Neural cell (in vitro differentiated cells): ENCODE results near the gene ZNF430. TPM values are rescaled to one million over a fixed set of nuclear protein-coding genes. Genes with fewer than 3 reads are reported as not detected.
A peak's percentile ranks its signal among the peaks of the same experiment; 100 is the strongest.
"Not testable (repeated sequence)": the region's sequence is repeated elsewhere in the genome, so short reads cannot be mapped to it uniquely, and the experiment has no call there.

ENCODE experiments used
- H2AFZ ChIP-seq: fragments of 200-600, 300-800 bp; sonication (generic), shearing (Covaris generic); 2 replicates; pipeline ENCODE4 v1.6.0; 2014; ENCODE audit warnings: low read depth, mild to moderate bottlenecking, antibody characterized with exemption, low read length, moderate library complexity
- H3F3A ChIP-seq: fragments of 200-600 bp; shearing (Covaris generic); 2 replicates; pipeline ENCODE4 v1.6.1; 2016; ENCODE audit warnings: mild to moderate bottlenecking, moderate library complexity, mixed read lengths, antibody characterized with exemption, low read length; ENCODE audit not compliant: insufficient read depth, poor library complexity, severe bottlenecking
- H3K27ac ChIP-seq: fragments of 200-600, 300-800 bp; sonication (generic), shearing (Covaris generic); 2 replicates; pipeline ENCODE4 v1.5.1; 2014; ENCODE audit warnings: mild to moderate bottlenecking, low read length, moderate library complexity
- H3K27me3 ChIP-seq: fragments of 300-800, 200-600 bp; sonication (generic), shearing (Covaris generic); 2 replicates; pipeline ENCODE4 v1.6.0; 2014; ENCODE audit warnings: mild to moderate bottlenecking, low read depth, low read length, moderate library complexity; ENCODE audit not compliant: insufficient read depth
- H3K36me3 ChIP-seq: fragments of 300-800, 200-600 bp; sonication (generic), shearing (Covaris generic); 2 replicates; pipeline ENCODE4 v1.5.1; 2014; ENCODE audit warnings: mild to moderate bottlenecking, antibody characterized with exemption, low read length, moderate library complexity; ENCODE audit not compliant: insufficient read depth
- H3K4me2 ChIP-seq: fragments of 300-800, 200-600 bp; sonication (generic), shearing (Covaris generic); 2 replicates; pipeline ENCODE4 v1.6.0; 2014; ENCODE audit warnings: mild to moderate bottlenecking, low read length
- H3K4me3 ChIP-seq: fragments of 300-800, 200-600 bp; sonication (generic), shearing (Covaris generic); 2 replicates; pipeline ENCODE4 v1.5.1; 2014; ENCODE audit warnings: mild to moderate bottlenecking, low read length, moderate library complexity
- H3K79me2 ChIP-seq: fragments of 200-600 bp; shearing (Covaris generic); replicated peaks from 2 replicates; pipeline ENCODE4 v1.6.0; 2014; ENCODE audit warnings: mild to moderate bottlenecking, low read length, moderate library complexity; ENCODE audit not compliant: insufficient read depth
- H3K9ac ChIP-seq: fragments of 300-800, 200-600 bp; sonication (generic), shearing (Covaris generic); 2 replicates; pipeline ENCODE4 v1.6.1; 2016; ENCODE audit warnings: mild to moderate bottlenecking, low read length, mixed read lengths
- H3K9me2 ChIP-seq: fragments of 200-600 bp; shearing (Covaris generic); 2 replicates; pipeline ENCODE4 v1.6.1; 2016; ENCODE audit warnings: mild to moderate bottlenecking, low read length, mixed read lengths; ENCODE audit not compliant: insufficient read depth
- H3K9me3 ChIP-seq: fragments of 200-600, 300-800 bp; sonication (generic), shearing (Covaris generic); 2 replicates; pipeline ENCODE4 v1.6.1; 2016; ENCODE audit warnings: mild to moderate bottlenecking, mixed run types, low read length, moderate library complexity, mixed read lengths
- H4K20me1 ChIP-seq: fragments of 200-600 bp; shearing (Covaris generic); 2 replicates; pipeline ENCODE4 v1.6.1; 2016; ENCODE audit warnings: mild to moderate bottlenecking, mixed run types; ENCODE audit not compliant: insufficient read depth
- CTCF ChIP-seq: fragments of 450-650 bp; IDR thresholded peaks from 2 replicates; pipeline ENCODE4 v1.5.1; 2014; ENCODE audit warnings: antibody characterized with exemption, mild to moderate bottlenecking, moderate library complexity; ENCODE audit not compliant: poor library complexity, severe bottlenecking
- EP300 ChIP-seq: fragments of 450-650 bp; conservative IDR thresholded peaks from 2 replicates; pipeline ENCODE4 v1.6.1; 2014; ENCODE audit warnings: antibody characterized with exemption, mild to moderate bottlenecking, moderate library complexity; ENCODE audit not compliant: poor library complexity, severe bottlenecking
- EZH2 ChIP-seq: fragments of 200-600, 300-800 bp; shearing (Covaris generic), sonication (generic); IDR thresholded peaks from 2 replicates; pipeline ENCODE4 v1.6.1; 2014; ENCODE audit warnings: antibody characterized with exemption, low read length, borderline replicate concordance, mild to moderate bottlenecking; ENCODE audit not compliant: insufficient read depth, poor library complexity, severe bottlenecking
- MXI1 ChIP-seq: fragments of 450-650 bp; conservative IDR thresholded peaks from 2 replicates; pipeline ENCODE4 v1.6.1; 2014; ENCODE audit warnings: antibody characterized with exemption, mild to moderate bottlenecking; ENCODE audit not compliant: poor library complexity, severe bottlenecking
- POLR2AphosphoS5 ChIP-seq: IDR thresholded peaks from 2 replicates; pipeline ENCODE4 v1.6.1; 2012
- RAD21 ChIP-seq: fragments of 450-650 bp; conservative IDR thresholded peaks from 2 replicates; pipeline ENCODE4 v1.6.1; 2014; ENCODE audit warnings: antibody characterized with exemption, mild to moderate bottlenecking, moderate library complexity
- REST ChIP-seq: IDR thresholded peaks from 2 replicates; pipeline ENCODE4 v1.6.1; 2012; ENCODE audit warnings: borderline replicate concordance
- SMC3 ChIP-seq: fragments of 450-650 bp; conservative IDR thresholded peaks from 2 replicates; pipeline ENCODE4 v1.6.1; 2014; ENCODE audit warnings: antibody characterized with exemption, mild to moderate bottlenecking, moderate library complexity; ENCODE audit not compliant: poor library complexity
- TAF1 ChIP-seq: IDR thresholded peaks from 2 replicates; pipeline ENCODE4 v1.6.1; 2012; ENCODE audit warnings: low read depth
- polyA minus RNA-seq: library from RNA; depleted of rRNA, polyadenylated mRNA; stranded (reverse); fragments of >200 nt; gene quantifications from 2 replicates; pipeline ENCODE4 v1.2.3, GENCODE V29; 2014
- polyA plus RNA-seq: library from polyadenylated mRNA; depleted of rRNA; stranded (reverse); fragments of >200 nt; gene quantifications from 2 replicates; pipeline ENCODE4 v1.2.3, GENCODE V29; 2014

Gene ZNF430
- polyA plus RNA-seq (9.5 and 13.7 TPM in 2 replicates), polyA minus RNA-seq (37.5 and 42.4 TPM in 2 replicates)

- Histone ChIP-seq H3K4me3 (peak within 1 kb of the TSS; percentile 97), H3K27ac (peak within 1 kb of the TSS; percentile 91), H3K4me2 (peak within 1 kb of the TSS; percentile 67), H2AFZ (peak within 1 kb of the TSS; percentile 95), H3K27me3 (no peaks in the 10 kb centered on the region), H3K9me2 (no peaks in the 10 kb centered on the region), H4K20me1 (no peaks in the 10 kb centered on the region), H3K79me2 (peaks cover 33% of the 10 kb centered on the region), H3K36me3 (no peaks in the 10 kb centered on the region), H3K9ac (peak within 1 kb of the TSS; percentile 96), H3F3A (no peaks in the 10 kb centered on the region), H3K9me3 (no peaks in the 10 kb centered on the region)
- TF ChIP-seq EP300 (peak; percentile 81), POLR2AphosphoS5 (peak; percentile 89), RAD21 (peak; percentile 41), MXI1 (peak; percentile 75), CTCF (no peak), REST (no peak), SMC3 (no peak), EZH2 (no peak), TAF1 (peak; percentile 75)
Observed at GRCh38 chr19:21020298-21021227, at the start of gene ZNF430. TSS of gene ZNF430 (plus strand) at chr19:21020657. CDS start at chr19:21020801, 144 bp downstream.

DNA sequence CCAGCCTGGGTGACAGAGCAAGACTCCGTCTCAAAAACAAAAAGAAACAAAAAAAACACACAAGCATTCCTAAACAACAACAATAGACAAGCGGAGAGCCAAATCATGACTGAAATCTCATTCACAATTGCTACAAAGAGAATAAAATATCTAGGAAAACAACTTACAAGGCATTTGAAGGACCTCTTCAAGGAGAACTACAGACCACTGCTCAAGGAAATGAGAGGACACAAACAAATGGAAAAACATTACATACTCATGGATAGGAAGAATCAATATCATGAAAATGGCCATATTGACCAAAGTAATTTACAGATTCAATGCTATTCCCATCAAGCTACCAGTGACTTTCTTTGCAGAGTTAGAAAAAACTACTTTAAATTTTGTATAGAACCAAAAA, 27.7 kb upstream of the ZNF430 start:
- not testable (repeated sequence) for H3K4me2 ChIP-seq, H3K27me3 ChIP-seq, H3K27ac ChIP-seq, H4K20me1 ChIP-seq, H3K9ac ChIP-seq, H2AFZ ChIP-seq, H3K9me2 ChIP-seq, H3F3A ChIP-seq, H3K36me3 ChIP-seq, H3K9me3 ChIP-seq, H3K79me2 ChIP-seq, H3K4me3 ChIP-seq
